GM21390 (cell line): ENCODE results near the gene TNS4.

Experiments
- ATAC-seq: cut with Tn5 transposase; IDR thresholded peaks from one replicate; pipeline ENCODE4 v1.9.1; 2021; ENCODE audit not compliant: unreplicated experiment

The TNS4 gene

GRCh38 chr17:40443196-40443987 is 58.0 kb downstream of the TNS4 start, which contains the start of gene IGFBP4:
IGFBP4 (plus strand) TSS chr17:40443450; CDS start chr17:40443736, 286 bp downstream.
- ATAC-seq = no peak

- ATAC-seq = no peak
Measured at GRCh38 chr17:40442392-40443195, 58.8 kb downstream of the TNS4 start.

- ATAC-seq = no peak
Measured at GRCh38 chr17:40440166-40440565, 61.3 kb downstream of the TNS4 start.

- no peak for ATAC-seq
Measured at GRCh38 chr17:40437095-40437732, 64.2 kb downstream of the TNS4 start.

GRCh38 chr17:40436636-40437035 is 64.8 kb downstream of the TNS4 start:
- no peak for ATAC-seq

- no peak for ATAC-seq
Measured at GRCh38 chr17:40433551-40434415, 67.6 kb downstream of the TNS4 start.

- ATAC-seq = no peak
Measured at GRCh38 chr17:40432864-40433528, 68.4 kb downstream of the TNS4 start.

GRCh38 chr17:40431231-40431602 is 70.2 kb downstream of the TNS4 start:
- ATAC-seq = no peak

- no peak for ATAC-seq
Measured at GRCh38 chr17:40430272-40431230, 70.9 kb downstream of the TNS4 start.

GRCh38 chr17:40427002-40427491 is 74.4 kb downstream of the TNS4 start:
- ATAC-seq = no peak
